SU-DHL-6 (cell line): Measurements from ENCODE around the gene PRPF6.

Experiments used
- EZH2phosphoT487 ChIP-seq: fragments of 200-600 bp; sonication (generic), shearing (Covaris generic); conservative IDR thresholded peaks from 2 replicates; pipeline ENCODE4 v1.6.1; 2018; ENCODE audit warnings: mild to moderate bottlenecking, antibody characterized with exemption, low read length, moderate library complexity, mixed read lengths
- TF ChIP-seq, protein P1 (sequence below): fragments of 200-600 bp; sonication (generic); IDR thresholded peaks from one replicate; pipeline ENCODE4 v1.5.1; 2017; ENCODE audit warnings: antibody characterized with exemption, mild to moderate bottlenecking, low read length, moderate library complexity; ENCODE audit not compliant: insufficient read depth, poor library complexity, severe bottlenecking

GRCh38 chr20:64044484-64045247 is 63.7 kb downstream of the PRPF6 start:
- TF ChIP-seq, protein P1, sequence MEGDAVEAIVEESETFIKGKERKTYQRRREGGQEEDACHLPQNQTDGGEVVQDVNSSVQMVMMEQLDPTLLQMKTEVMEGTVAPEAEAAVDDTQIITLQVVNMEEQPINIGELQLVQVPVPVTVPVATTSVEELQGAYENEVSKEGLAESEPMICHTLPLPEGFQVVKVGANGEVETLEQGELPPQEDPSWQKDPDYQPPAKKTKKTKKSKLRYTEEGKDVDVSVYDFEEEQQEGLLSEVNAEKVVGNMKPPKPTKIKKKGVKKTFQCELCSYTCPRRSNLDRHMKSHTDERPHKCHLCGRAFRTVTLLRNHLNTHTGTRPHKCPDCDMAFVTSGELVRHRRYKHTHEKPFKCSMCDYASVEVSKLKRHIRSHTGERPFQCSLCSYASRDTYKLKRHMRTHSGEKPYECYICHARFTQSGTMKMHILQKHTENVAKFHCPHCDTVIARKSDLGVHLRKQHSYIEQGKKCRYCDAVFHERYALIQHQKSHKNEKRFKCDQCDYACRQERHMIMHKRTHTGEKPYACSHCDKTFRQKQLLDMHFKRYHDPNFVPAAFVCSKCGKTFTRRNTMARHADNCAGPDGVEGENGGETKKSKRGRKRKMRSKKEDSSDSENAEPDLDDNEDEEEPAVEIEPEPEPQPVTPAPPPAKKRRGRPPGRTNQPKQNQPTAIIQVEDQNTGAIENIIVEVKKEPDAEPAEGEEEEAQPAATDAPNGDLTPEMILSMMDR, result no peak
- no peak for TF ChIP-seq EZH2phosphoT487
